WTC11 (cell line): ENCODE data around the gene RGSL1. TPM values are rescaled to one million over a fixed set of nuclear protein-coding genes. Genes with fewer than 3 reads are reported as not detected.

ENCODE experiments used
- ATAC-seq: fragments of 200-7000 bp; cut with Tn5 transposase; 2 replicates; pipeline ENCODE4 v1.10.0; 2021; ENCODE audit warnings: mild to moderate bottlenecking, moderate library complexity
- CTCF ChIA-PET: fragments of 300-600 bp; sonication (Branson Sonifier 250); formaldehyde crosslinking; loops from one replicate; lab custom pipeline; 2021; ENCODE audit warnings: antibody characterized with exemption; lab: Charles Lee
- POLR2A ChIA-PET: fragments of 350-600 bp; sonication (Branson Sonifier 250); formaldehyde crosslinking; loops from one replicate; lab custom pipeline; 2021; ENCODE audit warnings: antibody characterized with exemption; lab: Charles Lee
- DNase-seq: peaks from one replicate; pipeline ENCODE4 v3.0.0; 2021; ENCODE audit warnings: low spot score
- H3K27ac Mint-ChIP-seq: 2 replicates; pipeline ENCODE4 v1.8.0; 2021; ENCODE audit warnings: mixed read lengths
- H3K27me3 Mint-ChIP-seq: 2 replicates; pipeline ENCODE4 v1.8.0; 2021; ENCODE audit warnings: low read depth, mild to moderate bottlenecking, moderate library complexity, mixed read lengths
- H3K36me3 Mint-ChIP-seq: 2 replicates; pipeline ENCODE4 v1.8.0; 2021; ENCODE audit warnings: mixed read lengths
- H3K4me1 Mint-ChIP-seq: 2 replicates; pipeline ENCODE4 v1.8.0; 2022; ENCODE audit warnings: mixed read lengths
- H3K4me3 Mint-ChIP-seq: 2 replicates; pipeline ENCODE4 v1.8.0; 2021; ENCODE audit warnings: mild to moderate bottlenecking, moderate library complexity, mixed read lengths
- H3K9me3 Mint-ChIP-seq: 2 replicates; pipeline ENCODE4 v1.8.0; 2021; ENCODE audit warnings: mixed read lengths
- ATF1 ChIP-seq: sonication (generic); formaldehyde crosslinking; IDR thresholded peaks from 2 replicates; pipeline ENCODE4 v1.8.1; 2023; ENCODE audit warnings: mild to moderate bottlenecking, moderate library complexity, missing genetic modification reagents
- CDX4 ChIP-seq: fragments of 250-450 bp; sonication (Bioruptor Pico); IDR thresholded peaks from 2 replicates; pipeline ENCODE4 v1.9.0; 2021; ENCODE audit warnings: moderate library complexity, mild to moderate bottlenecking, inconsistent platforms, borderline replicate concordance
- E2F1 ChIP-seq: sonication (generic); formaldehyde crosslinking; IDR thresholded peaks from 2 replicates; pipeline ENCODE4 v1.8.0; 2022; ENCODE audit warnings: mild to moderate bottlenecking, missing genetic modification reagents
- E2F4 ChIP-seq: sonication (generic); formaldehyde crosslinking; IDR thresholded peaks from 2 replicates; pipeline ENCODE4 v1.8.1; 2022; ENCODE audit warnings: low read depth, mild to moderate bottlenecking, moderate library complexity, missing genetic modification reagents, borderline replicate concordance
- E2F5 ChIP-seq: sonication (generic); formaldehyde crosslinking; IDR thresholded peaks from 2 replicates; pipeline ENCODE4 v1.8.1; 2022; ENCODE audit warnings: mild to moderate bottlenecking, moderate library complexity, missing genetic modification reagents
- ETV6 ChIP-seq: sonication (generic); formaldehyde crosslinking; IDR thresholded peaks from 2 replicates; pipeline ENCODE4 v1.8.1; 2022; ENCODE audit warnings: mild to moderate bottlenecking, missing genetic modification reagents
- FOXP4 ChIP-seq: sonication (generic); formaldehyde crosslinking; IDR thresholded peaks from 2 replicates; pipeline ENCODE4 v1.8.0; 2022; ENCODE audit warnings: mild to moderate bottlenecking, missing genetic modification reagents
- GRHL2 ChIP-seq: fragments of 250-450 bp; sonication (Bioruptor Pico); IDR thresholded peaks from 2 replicates; pipeline ENCODE4 v1.8.0; 2022; ENCODE audit warnings: mild to moderate bottlenecking, moderate library complexity; ENCODE audit not compliant: insufficient replicate concordance, severe bottlenecking
- GTF2I ChIP-seq: fragments of 250-450 bp; sonication (Bioruptor Pico); conservative IDR thresholded peaks from 2 replicates; pipeline ENCODE4 v1.4.0; 2021; ENCODE audit warnings: mild to moderate bottlenecking
- HMGA2 ChIP-seq: fragments of 250-450 bp; sonication (Bioruptor Pico); IDR thresholded peaks from 2 replicates; pipeline ENCODE4 v1.4.0; 2021; ENCODE audit warnings: mild to moderate bottlenecking, moderate library complexity
- JUN ChIP-seq: sonication (generic); formaldehyde crosslinking; IDR thresholded peaks from 2 replicates; pipeline ENCODE4 v1.8.0; 2023; ENCODE audit warnings: mild to moderate bottlenecking, missing genetic modification reagents
- KAT7 ChIP-seq: sonication (generic); formaldehyde crosslinking; IDR thresholded peaks from 2 replicates; pipeline ENCODE4 v1.8.1; 2023; ENCODE audit warnings: missing genetic modification reagents, mild to moderate bottlenecking, borderline replicate concordance
- NFATC4 ChIP-seq: fragments of 250-450 bp; sonication (Bioruptor Pico); IDR thresholded peaks from 2 replicates; pipeline ENCODE4 v1.9.0; 2021; ENCODE audit warnings: mild to moderate bottlenecking
- NFYB ChIP-seq: sonication (generic); formaldehyde crosslinking; conservative IDR thresholded peaks from 2 replicates; pipeline ENCODE4 v1.8.0; 2022; ENCODE audit warnings: low read depth, missing genetic modification reagents
- NR2C2 ChIP-seq: sonication (generic); formaldehyde crosslinking; IDR thresholded peaks from 2 replicates; pipeline ENCODE4 v1.8.0; 2022; ENCODE audit warnings: mild to moderate bottlenecking, missing genetic modification reagents
- SMAD3 ChIP-seq: sonication (generic); formaldehyde crosslinking; IDR thresholded peaks from 2 replicates; pipeline ENCODE4 v1.8.0; 2022; ENCODE audit warnings: missing genetic modification reagents, mild to moderate bottlenecking, borderline replicate concordance
- USF2 ChIP-seq: sonication (generic); formaldehyde crosslinking; IDR thresholded peaks from 2 replicates; pipeline ENCODE4 v1.8.1; 2023; ENCODE audit warnings: mild to moderate bottlenecking, missing genetic modification reagents, moderate library complexity
- ZBTB43 ChIP-seq: sonication (generic); formaldehyde crosslinking; IDR thresholded peaks from 2 replicates; pipeline ENCODE4 v1.8.1; 2023; ENCODE audit warnings: mild to moderate bottlenecking, missing genetic modification reagents
- ZNF416 ChIP-seq: fragments of 250-450 bp; sonication (Bioruptor Pico); IDR thresholded peaks from 2 replicates; pipeline ENCODE4 v1.9.0; 2021; ENCODE audit warnings: mild to moderate bottlenecking, inconsistent platforms
- total RNA-seq: library from RNA; stranded (reverse); gene quantifications from 3 replicates; pipeline ENCODE4 v1.2.3, GENCODE V29; 2021

Gene RGSL1
- total RNA-seq, 1 experiment from 2014 or later, result not detected

GRCh38 chr1:182560392-182560984 is 110.5 kb downstream of the RGSL1 start:
- POLR2A ChIA-PET, result no interaction called here
- no peak for TF ChIP-seq GRHL2 (CRISPR knock-in tag)
- TF ChIP-seq E2F5 (CRISPR knock-in tag), result no peak
- TF ChIP-seq CDX4 (CRISPR knock-in tag), result no peak
- TF ChIP-seq, all 79 proteins: peak for 0
- Mint-ChIP-seq H3K9me3 (no peaks in the 10 kb centered on the region; the same call in 1 of the 2 replicates), H3K36me3 (no peaks in the 10 kb centered on the region), H3K4me3 (no peak overlapping the region), H3K27me3 (no peaks in the 10 kb centered on the region; the same call in 1 of the 2 replicates), H3K27ac (no peak overlapping the region), H3K4me1 (peaks cover 3% of the 10 kb centered on the region)
- ATAC-seq, result no peak
- DNase-seq, result no peak
- CTCF ChIA-PET, result no interaction called here

- Mint-ChIP-seq H3K4me1 (peaks cover 5% of the 10 kb centered on the region), H3K36me3 (no peaks in the 10 kb centered on the region), H3K4me3 (no peak overlapping the region), H3K9me3 (no peaks in the 10 kb centered on the region; the same call in 1 of the 2 replicates), H3K27me3 (no peaks in the 10 kb centered on the region; the same call in 1 of the 2 replicates), H3K27ac (no peak overlapping the region)
- ChIA-PET CTCF (no interaction called here), POLR2A (no interaction called here)
- TF ChIP-seq E2F1 (CRISPR knock-in tag), result no peak
- TF ChIP-seq GRHL2 (CRISPR knock-in tag), result no peak
- no peak for TF ChIP-seq ETV6 (CRISPR knock-in tag)
- no peak for TF ChIP-seq KAT7 (CRISPR knock-in tag)
- no peak for TF ChIP-seq ZNF416 (CRISPR knock-in tag)
- no peak for TF ChIP-seq FOXP4 (CRISPR knock-in tag)
- TF ChIP-seq SMAD3 (CRISPR knock-in tag), result no peak
- no peak for TF ChIP-seq GTF2I (CRISPR knock-in tag)
- no peak for TF ChIP-seq ATF1 (CRISPR knock-in tag)
- no peak for TF ChIP-seq USF2 (CRISPR knock-in tag)
- TF ChIP-seq JUN (CRISPR knock-in tag), result no peak
- no peak for TF ChIP-seq HMGA2
- no peak for TF ChIP-seq ZBTB43 (CRISPR knock-in tag)
- TF ChIP-seq NFYB (CRISPR knock-in tag), result no peak
- no peak for TF ChIP-seq NFATC4
- TF ChIP-seq NR2C2, result no peak
- no peak for TF ChIP-seq E2F4 (CRISPR knock-in tag)
- no peak for ATAC-seq
- DNase-seq, result no peak
Observed at GRCh38 chr1:182561456-182561855, 111.5 kb downstream of the RGSL1 start.
